Thoracic aorta (tissue), 2 donors: ENCODE measurements around the gene EZH1. TPM values are rescaled to one million over a fixed set of nuclear protein-coding genes. Genes with fewer than 3 reads are reported as not detected.

Source experiments
- ATAC-seq: fragments of 150-250 bp; one replicate; pipeline ENCODE4 v1.8.0; 2017; ENCODE audit warnings: low read depth; ENCODE audit not compliant: insufficient number of reproducible peaks, low FRiP score
- DNase-seq: peaks from one replicate; pipeline ENCODE4 v3.0.0-alpha.2; 2020; ENCODE audit warnings: low spot score
- H3K27ac ChIP-seq, 2 donors: fragments of 200-600 bp; sonication (generic); 1 replicate in 1 of 2; 2 replicates in 1 of 2; pipeline ENCODE4 v1.5.1; 2016; ENCODE audit warnings: mild to moderate bottlenecking in 2 of 2, moderate library complexity in 2 of 2
- H3K27me3 ChIP-seq: fragments of 200-600 bp; sonication (generic); replicated peaks from 2 replicates; pipeline ENCODE4 v1.6.0; 2016; ENCODE audit warnings: mild to moderate bottlenecking; ENCODE audit not compliant: insufficient read depth
- H3K36me3 ChIP-seq: fragments of 200-600 bp; sonication (generic); one replicate; pipeline ENCODE4 v1.5.1; 2016
- H3K4me1 ChIP-seq, 2 donors: fragments of 200-600 bp; sonication (generic); 1 replicate in 1 of 2; 2 replicates in 1 of 2; pipeline versions ENCODE4 v1.5.1 to v1.6.0; 2016; ENCODE audit warnings: low read depth in 2 of 2, mild to moderate bottlenecking in 1 of 2; ENCODE audit not compliant: control insufficient read depth in 1 of 2
- H3K4me3 ChIP-seq: fragments of 200-600 bp; sonication (generic); 2 replicates; pipeline ENCODE4 v1.5.1; 2016; ENCODE audit warnings: mild to moderate bottlenecking
- H3K9me3 ChIP-seq: fragments of 200-600 bp; sonication (generic); 2 replicates; pipeline ENCODE4 v1.5.1; 2016
- CTCF ChIP-seq: fragments of 200-600 bp; sonication (generic); IDR thresholded peaks from one replicate; pipeline ENCODE4 v1.5.1; 2019; ENCODE audit warnings: antibody characterized with exemption
- total RNA-seq, 2 donors: library from RNA; depleted of rRNA; stranded (reverse); fragments of >200 nt; gene quantifications; one replicate each; pipeline versions ENCODE4 v1.1.0 to v1.2.3, GENCODE V29; 2016

Gene EZH1
- total RNA-seq, 2 donors from 2014 or later: 66.3 to 75.2 TPM

DNA sequence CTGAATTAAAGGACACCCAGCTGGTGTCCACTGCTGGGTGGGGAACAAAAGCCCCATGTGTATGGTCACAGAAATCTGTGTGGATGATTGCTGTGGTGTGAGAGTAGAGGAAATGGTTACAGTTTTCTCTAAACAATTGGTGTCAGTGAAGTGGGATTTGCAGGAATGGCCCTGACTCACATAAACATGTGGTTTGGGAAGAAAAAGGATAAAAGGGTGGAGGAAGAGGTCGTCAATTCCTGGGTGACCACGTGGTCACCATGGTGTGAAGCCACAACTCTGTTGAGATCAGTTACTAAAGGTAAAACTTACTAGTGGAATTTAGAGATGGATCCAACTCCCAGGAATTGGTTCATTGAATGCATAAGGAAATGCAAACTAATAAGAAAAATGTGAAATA is 89.3 kb downstream of the EZH1 start:
- Histone ChIP-seq H3K4me3 (no peak overlapping the region), H3K9me3 (no peaks in the 10 kb centered on the region), H3K4me1 (peaks cover 16 to 24% of the 10 kb centered on the region in 2 donors), H3K27ac (no peak overlapping the region), H3K36me3 (no peaks in the 10 kb centered on the region), H3K27me3 (no peaks in the 10 kb centered on the region)
- DNase-seq: no peak
- ATAC-seq: no peak
- TF ChIP-seq CTCF: no peak

GRCh38 chr17:42653179-42654124 is 91.4 kb downstream of the EZH1 start:
- H3K9me3 ChIP-seq: no peaks in the 10 kb centered on the region
- peak overlapping the region; percentile 74 for H3K4me3 ChIP-seq
- no peaks in the 10 kb centered on the region for H3K27me3 ChIP-seq
- peak overlapping the region; percentile 67 to 75 for H3K27ac ChIP-seq
- ATAC-seq (no peak), DNase-seq (no peak)
- H3K4me1 ChIP-seq: peaks cover 10 to 13% of the 10 kb centered on the region in 2 donors
- H3K36me3 ChIP-seq: no peaks in the 10 kb centered on the region
- TF ChIP-seq CTCF: no peak

DNA sequence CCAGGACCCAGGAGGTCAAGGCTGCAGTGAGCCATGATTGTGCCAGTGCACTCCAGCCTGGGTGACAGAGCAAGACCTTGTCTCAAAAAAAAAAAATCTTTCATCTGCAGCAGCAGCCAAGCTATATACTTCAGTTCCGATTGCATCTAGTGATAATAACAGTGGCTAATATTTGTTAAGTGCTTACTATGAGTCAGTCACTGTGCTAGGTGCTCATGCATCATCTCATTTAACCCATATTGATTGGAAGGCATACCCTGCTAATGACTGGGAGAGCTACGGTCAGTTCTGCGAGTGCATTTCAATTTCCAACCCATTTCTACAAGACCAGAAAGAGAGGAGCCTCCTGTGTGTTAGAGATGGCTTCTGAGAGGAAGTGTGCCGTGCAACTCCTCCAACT is 93.4 kb downstream of the EZH1 start:
- TF ChIP-seq CTCF: no peak
- no peak for DNase-seq
- Histone ChIP-seq H3K9me3 (no peaks in the 10 kb centered on the region), H3K36me3 (no peaks in the 10 kb centered on the region), H3K27me3 (no peaks in the 10 kb centered on the region), H3K4me1 (peaks cover 10 to 13% of the 10 kb centered on the region in 2 donors), H3K4me3 (no peak overlapping the region), H3K27ac (no peak overlapping the region)
- no peak for ATAC-seq

Other genes with a start within 250 kb of the EZH1 start
- 100 to 1,000 TPM in 1 of 2 donors, 10 to 100 TPM in 1; 86.7 to 130 TPM for gene NAGLU, start 208.8 kb downstream of the EZH1 start, total RNA-seq
- gene HSD17B1, start 192.1 kb downstream of the EZH1 start, total RNA-seq: 1 to 10 TPM in 1 of 2 donors, under 1 TPM in 1; 0.14 to 2.8 TPM
- gene COASY, start 182.9 kb downstream of the EZH1 start, total RNA-seq: 10 to 100 TPM; 20.8 to 21.1 TPM
- gene MLX, start 177.9 kb downstream of the EZH1 start, total RNA-seq: 10 to 100 TPM; 31.5 to 41.2 TPM
- gene PSMC3IP, start 167.3 kb downstream of the EZH1 start, total RNA-seq: 1 to 10 TPM in 1 of 2 donors, not detected in 1; 6.6 TPM
- 10 to 100 TPM; 49.0 to 60.4 TPM for gene RETREG3, start 135.7 kb downstream of the EZH1 start, total RNA-seq
- gene TUBG1, start 135.4 kb downstream of the EZH1 start, total RNA-seq: 10 to 100 TPM; 26.7 to 47.0 TPM
- gene TUBG2, start 85.8 kb downstream of the EZH1 start, total RNA-seq: 10 to 100 TPM; 47.2 to 49.0 TPM
- gene PLEKHH3, start 68.0 kb downstream of the EZH1 start, total RNA-seq: 10 to 100 TPM; 54.8 to 59.2 TPM
- 1 to 10 TPM; 3.2 to 3.4 TPM for gene CCR10, start 63.2 kb downstream of the EZH1 start, total RNA-seq
- gene CNTNAP1, start 62.5 kb downstream of the EZH1 start, total RNA-seq: 10 to 100 TPM in 1 of 2 donors, 1 to 10 TPM in 1; 9.1 to 19.6 TPM
- gene RAMP2, start 16.2 kb upstream of the EZH1 start, total RNA-seq: 10 to 100 TPM; 11.0 to 32.3 TPM
- gene VPS25, start 28.4 kb upstream of the EZH1 start, total RNA-seq: 10 to 100 TPM; 18.5 to 24.2 TPM
- gene WNK4, start 35.6 kb upstream of the EZH1 start, total RNA-seq: not detected
- gene COA3, start 53.7 kb upstream of the EZH1 start, total RNA-seq: 10 to 100 TPM; 34.3 to 36.1 TPM
- not detected for gene CNTD1, start 53.8 kb upstream of the EZH1 start, total RNA-seq
- gene BECN1, start 79.2 kb upstream of the EZH1 start, total RNA-seq: 100 to 1,000 TPM in 1 of 2 donors, 10 to 100 TPM in 1; 99.6 to 122 TPM
- 10 to 100 TPM; 41.2 to 82.5 TPM for gene PSME3, start 88.4 kb upstream of the EZH1 start, total RNA-seq
- 1 to 10 TPM in 1 of 2 donors, under 1 TPM in 1; 0.68 to 2.8 TPM for gene AOC2, start 99.5 kb upstream of the EZH1 start, total RNA-seq
- gene AOC3, start 106.2 kb upstream of the EZH1 start, total RNA-seq: 100 to 1,000 TPM; 117 to 146 TPM
- not detected for gene G6PC1, start 155.8 kb upstream of the EZH1 start, total RNA-seq
- gene AARSD1, start 219.4 kb upstream of the EZH1 start, total RNA-seq: 10 to 100 TPM; 26.0 to 35.5 TPM
- 1 to 10 TPM; 1.5 to 2.0 TPM for gene PTGES3L, start 235.0 kb upstream of the EZH1 start, total RNA-seq
- gene RUNDC1, start 235.5 kb upstream of the EZH1 start, total RNA-seq: 10 to 100 TPM; 16.6 to 17.9 TPM